A549 (cell line): ENCODE data around the gene HPCAL1.

ENCODE experiments used
- BHLHE40 ChIP-seq: IDR thresholded peaks from 2 replicates; pipeline ENCODE4 v1.6.1; 2012; ENCODE audit warnings: low read depth, low read length, inconsistent platforms
- CBX8 ChIP-seq: fragments of 200-600 bp; sonication (generic); IDR thresholded peaks from 2 replicates; pipeline ENCODE4 v1.6.1; 2016
- CHD2 ChIP-seq: fragments of 150-350 bp; IDR thresholded peaks from 2 replicates; pipeline ENCODE4 v1.6.1; 2014; ENCODE audit warnings: low read length; ENCODE audit not compliant: partially characterized antibody
- CTCF ChIP-seq: fragments of >200 bp; sonication (Bioruptor Twin); formaldehyde crosslinking; IDR thresholded peaks from 3 replicates; pipeline ENCODE4 v1.5.1; 2016
- EHMT2 ChIP-seq: fragments of 200-600 bp; sonication (generic); IDR thresholded peaks from 2 replicates; pipeline ENCODE4 v1.6.1; 2016; ENCODE audit warnings: antibody characterized with exemption, low read depth, mild to moderate bottlenecking, moderate library complexity
- HOXA7 ChIP-seq: fragments of 250-450 bp; sonication (Bioruptor Pico); IDR thresholded peaks from 2 replicates; pipeline ENCODE4 v1.5.0; 2020; ENCODE audit warnings: mild to moderate bottlenecking, moderate library complexity
- KDM1A ChIP-seq: fragments of 200-600 bp; sonication (generic); IDR thresholded peaks from 2 replicates; pipeline ENCODE4 v1.6.1; 2016; ENCODE audit warnings: low read depth, mild to moderate bottlenecking
- KDM5A ChIP-seq: fragments of 200-600 bp; sonication (generic); IDR thresholded peaks from 2 replicates; pipeline ENCODE4 v1.6.1; 2016; ENCODE audit warnings: antibody characterized with exemption, mild to moderate bottlenecking
- MYC ChIP-seq: IDR thresholded peaks from 2 replicates; pipeline ENCODE4 v1.6.1; 2012; ENCODE audit warnings: mild to moderate bottlenecking, inconsistent platforms, low read length, improper control_type of control experiment, borderline replicate concordance
- POLR2A ChIP-seq: IDR thresholded peaks from 2 replicates; pipeline ENCODE4 v1.6.1; 2012; ENCODE audit warnings: mild to moderate bottlenecking, low read length
- RFX5 ChIP-seq: fragments of 450-650 bp; IDR thresholded peaks from 2 replicates; pipeline ENCODE4 v1.7.1; 2014; ENCODE audit warnings: antibody characterized with exemption, mild to moderate bottlenecking, moderate library complexity
- ZSCAN20 ChIP-seq: fragments of 250-450 bp; sonication (Bioruptor Pico); IDR thresholded peaks from 2 replicates; pipeline ENCODE4 v1.8.0; 2022; ENCODE audit warnings: mild to moderate bottlenecking, moderate library complexity
- TF ChIP-seq, protein P1 (sequence below): IDR thresholded peaks from 2 replicates; pipeline ENCODE4 v1.6.1; 2012

- TF ChIP-seq, protein P1, sequence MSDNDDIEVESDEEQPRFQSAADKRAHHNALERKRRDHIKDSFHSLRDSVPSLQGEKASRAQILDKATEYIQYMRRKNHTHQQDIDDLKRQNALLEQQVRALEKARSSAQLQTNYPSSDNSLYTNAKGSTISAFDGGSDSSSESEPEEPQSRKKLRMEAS: no peak
- TF ChIP-seq CTCF (no peak), HOXA7 (CRISPR knock-in tag) (no peak), CBX8 (no peak), EHMT2 (no peak), POLR2A (no peak), KDM1A (no peak), CHD2 (no peak), RFX5 (no peak), KDM5A (no peak), BHLHE40 (no peak), ZSCAN20 (no peak), MYC (no peak)
These were observed 17.8 kb downstream of the HPCAL1 start for GRCh38 chr2:10320575-10320931.
